ENCODE data around the gene KCNC1. TPM values are rescaled to one million over a fixed set of nuclear protein-coding genes. Genes with fewer than 3 reads are reported as not detected.

The KCNC1 gene
- polyA plus RNA-seq, 5 donors = 0.67 to 1.2 (median 0.72) TPM

DNA sequence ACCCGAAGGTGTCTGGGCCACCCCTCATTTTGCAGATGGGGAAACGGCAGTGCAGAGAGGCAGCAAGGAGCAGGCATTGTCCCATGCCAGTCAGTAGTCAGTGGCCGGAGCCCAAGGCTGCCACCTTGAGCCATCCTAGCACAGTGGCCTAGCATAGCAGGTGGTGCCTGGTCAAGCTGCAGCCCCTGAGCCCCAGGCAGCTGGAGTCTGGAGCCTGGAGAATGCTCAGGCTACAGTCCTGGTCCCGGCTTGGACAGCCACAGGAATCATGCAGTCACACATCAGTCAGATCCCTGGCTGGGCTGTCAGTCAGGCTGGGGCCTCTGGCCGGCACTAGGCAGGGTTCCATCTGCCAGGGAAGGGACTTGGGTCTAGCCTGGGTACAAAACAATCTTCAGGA lies 18.6 kb downstream of the KCNC1 start:
- DNase-seq = no peak

DNA sequence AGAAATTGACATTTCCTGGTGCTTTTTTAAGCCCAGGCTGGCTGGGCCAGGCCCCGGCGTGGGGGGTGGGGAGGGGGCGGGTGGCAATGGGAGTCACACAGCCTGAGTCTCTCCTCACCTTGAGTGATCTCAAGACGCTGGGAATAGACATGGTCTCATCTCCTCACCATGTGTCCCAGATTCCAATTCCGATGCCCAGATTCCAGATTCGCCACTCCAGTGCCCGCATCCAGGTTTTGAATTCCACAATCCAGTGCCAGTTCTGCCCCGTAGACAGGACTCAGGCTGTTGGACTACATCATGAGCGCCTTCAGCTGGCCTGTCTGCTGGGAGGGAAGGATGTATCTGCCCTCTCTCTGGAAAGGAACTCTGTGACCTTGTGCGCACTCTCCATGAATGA lies 19.1 kb downstream of the KCNC1 start:
- no peak for DNase-seq

DNA sequence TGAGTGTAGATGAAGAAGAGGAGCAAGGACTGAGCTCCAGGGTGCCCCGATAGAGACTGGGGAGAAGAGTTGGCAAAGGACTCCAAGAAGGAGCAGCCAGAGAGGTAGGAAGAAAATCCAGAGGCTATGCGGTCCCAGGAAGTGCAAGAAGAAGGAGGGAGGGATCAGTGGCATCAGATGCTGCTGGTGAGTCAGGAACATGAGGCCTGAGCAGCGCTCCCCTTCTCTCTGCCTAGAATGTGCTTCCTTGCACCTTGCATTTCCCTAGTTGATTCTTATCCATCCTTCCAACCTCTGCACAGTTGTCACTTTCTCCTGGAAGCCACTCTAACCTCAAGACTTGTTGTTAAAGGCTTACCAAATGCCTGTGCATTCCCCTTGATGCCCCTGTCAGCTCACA lies 21.3 kb downstream of the KCNC1 start:
- no peak for DNase-seq

DNA sequence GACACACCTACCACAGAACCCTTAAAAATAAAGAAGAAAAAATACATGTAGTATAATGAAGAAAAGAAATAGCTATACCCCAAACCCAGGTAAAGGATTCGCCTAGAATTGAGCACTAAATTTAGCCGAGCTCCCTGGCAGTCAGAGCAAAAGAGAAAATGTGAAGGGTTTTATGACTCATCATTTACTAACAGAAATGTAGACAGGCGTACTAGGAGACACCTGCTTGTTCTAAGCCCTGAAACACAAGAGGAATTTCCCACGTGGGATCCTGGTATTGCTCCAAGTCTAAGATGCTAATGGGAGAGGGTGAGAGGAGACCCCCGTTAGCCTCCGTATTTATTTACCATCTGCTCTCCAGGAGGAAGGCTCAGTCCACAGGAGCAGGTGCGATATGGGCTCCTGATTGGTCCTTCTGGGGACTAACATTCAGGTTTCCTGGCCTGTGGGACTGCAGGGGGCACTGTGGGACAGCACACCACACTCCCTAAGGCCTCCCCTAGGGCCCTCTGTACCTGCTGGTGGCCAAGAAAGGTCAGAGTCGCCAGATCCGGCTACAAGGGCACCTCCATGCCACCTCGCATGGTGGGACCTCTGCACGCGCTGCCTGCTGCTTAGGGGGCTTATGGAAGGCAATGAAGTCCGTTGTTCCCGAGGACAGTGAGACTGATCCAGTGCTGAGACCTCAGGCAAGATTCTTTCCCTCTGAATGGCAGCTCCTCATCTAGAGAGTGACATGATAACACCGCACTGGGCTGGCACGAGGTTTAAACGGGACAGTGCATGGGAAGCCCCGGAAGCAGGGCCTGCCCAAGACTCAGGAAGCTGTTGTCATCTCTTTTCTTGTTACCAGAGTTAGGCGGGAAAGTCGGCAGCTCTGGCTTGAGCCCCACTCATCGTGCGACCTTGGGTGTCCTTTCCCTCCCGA lies 25.8 kb downstream of the KCNC1 start:
- peak; percentile 9 to 12 for DNase-seq

DNA sequence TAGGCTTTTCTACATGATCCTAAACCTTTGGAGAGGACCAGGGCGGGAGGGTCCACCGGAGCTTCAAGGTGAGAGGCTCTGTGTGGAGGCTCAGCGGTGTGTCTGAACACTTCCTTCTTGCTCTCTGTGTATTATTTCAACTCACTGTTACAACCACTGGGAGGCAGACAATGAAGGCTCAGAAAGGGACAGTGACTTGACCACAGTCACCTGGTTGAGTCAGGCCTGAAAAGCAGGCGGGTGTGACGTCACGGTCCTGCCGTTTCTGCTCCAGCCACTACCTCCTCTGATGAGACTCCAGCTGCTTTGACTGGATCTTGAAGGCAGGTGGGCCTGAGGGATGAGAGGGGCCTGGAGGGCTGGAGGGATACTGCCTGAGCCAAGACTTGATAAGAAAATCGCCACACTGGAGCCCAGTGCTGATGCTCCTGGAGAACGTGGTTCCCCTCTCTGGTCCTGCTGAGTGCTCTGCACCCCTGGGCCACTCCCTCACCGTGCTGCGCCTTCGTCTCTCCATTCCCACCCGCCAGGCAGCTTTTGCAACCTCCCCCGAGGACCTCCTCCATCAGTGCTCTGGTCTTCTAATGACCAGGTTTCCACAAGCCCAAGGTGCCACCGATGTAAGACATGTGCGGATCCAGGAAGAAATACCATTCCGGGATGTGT lies 27.9 kb downstream of the KCNC1 start:
- no peak for DNase-seq

- no peak for DNase-seq
Observed at GRCh38 chr11:17763244-17763643, 28.7 kb downstream of the KCNC1 start.

- no peak for DNase-seq
Observed at GRCh38 chr11:17763703-17764102, 29.1 kb downstream of the KCNC1 start.

DNA sequence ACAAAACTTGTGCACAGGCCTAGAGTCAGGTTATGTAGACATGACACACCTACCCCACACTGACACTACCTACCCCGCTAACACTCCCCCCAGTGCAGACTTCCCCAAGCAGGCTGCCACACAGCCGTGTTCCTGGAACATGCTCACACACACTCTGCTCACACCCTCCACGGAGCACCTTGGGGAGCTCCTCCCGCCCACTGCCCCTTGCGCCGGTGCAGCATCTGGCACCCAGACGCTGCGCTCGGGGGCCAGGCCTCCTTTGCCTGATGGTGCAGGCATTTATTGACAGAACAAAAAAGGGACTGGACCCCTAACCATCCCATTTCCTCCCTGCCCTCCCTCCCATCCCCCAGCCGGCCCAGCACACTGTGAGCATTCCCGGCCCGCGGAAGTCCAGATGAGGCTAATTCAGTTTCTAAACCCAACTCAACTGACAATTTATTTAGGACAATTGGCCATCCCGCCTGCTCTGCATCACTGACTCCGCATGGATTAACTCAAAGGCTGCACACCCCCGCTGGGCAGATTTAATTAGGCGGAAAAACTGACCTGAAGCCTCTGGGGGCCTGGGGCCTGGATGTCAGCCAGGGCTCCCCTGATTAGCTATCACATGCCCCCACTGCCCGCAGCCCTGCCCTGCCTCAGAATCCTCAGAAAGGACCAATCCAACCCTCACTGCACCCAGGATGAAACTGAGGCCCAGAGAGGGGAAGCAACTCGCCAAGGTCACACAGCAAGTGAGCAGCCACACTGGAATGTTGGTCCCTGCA lies 30.1 kb downstream of the KCNC1 start:
- no peak for DNase-seq

DNA sequence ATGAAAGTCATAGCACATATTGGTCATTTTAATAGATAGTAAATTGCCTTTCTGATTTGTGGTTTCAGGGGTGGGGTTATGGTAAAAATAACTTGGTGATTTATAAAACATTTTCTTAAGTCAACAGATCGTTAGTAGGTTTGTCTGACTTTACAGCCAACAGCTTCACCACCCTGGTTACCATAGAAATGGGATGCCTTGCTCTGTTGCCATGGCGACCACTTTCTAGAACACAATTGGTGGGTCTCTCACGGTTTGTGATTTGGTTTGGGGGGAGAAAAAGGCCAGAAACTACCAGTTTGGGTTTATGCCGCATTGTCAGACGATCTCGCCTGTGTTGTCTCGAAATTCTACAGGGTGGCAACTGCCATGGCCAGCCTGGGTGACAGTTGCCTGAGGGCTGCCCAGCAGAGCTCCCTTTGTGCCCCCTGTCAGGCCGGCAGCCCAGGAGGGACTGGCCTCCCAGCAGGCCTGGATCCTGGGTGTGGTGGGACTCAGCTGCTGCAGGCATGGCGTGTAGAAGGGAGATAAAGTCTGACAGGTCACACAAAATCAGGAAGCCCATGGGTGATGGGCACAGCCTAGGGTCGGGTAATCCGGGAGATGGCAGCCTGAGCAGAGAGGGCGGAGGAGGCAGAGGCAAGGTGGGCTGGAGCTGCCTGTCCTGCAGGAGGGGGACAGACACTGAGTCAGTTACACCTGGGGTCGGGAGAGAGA lies 30.9 kb downstream of the KCNC1 start:
- no peak for DNase-seq

DNA sequence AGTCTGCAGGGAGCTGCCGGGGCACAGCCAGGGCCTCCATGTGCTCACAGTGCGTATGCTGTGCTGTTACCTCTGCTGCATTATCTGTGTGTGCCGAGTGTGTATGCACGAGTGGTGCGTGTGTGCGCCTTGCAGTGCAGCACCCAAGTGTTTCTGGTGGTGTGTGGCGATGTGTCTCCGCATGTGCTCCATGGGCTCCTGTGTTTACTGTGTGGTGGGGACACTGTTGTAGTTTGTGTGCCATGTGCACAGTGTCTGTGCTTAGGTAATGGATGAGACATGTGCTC lies 31.4 kb downstream of the KCNC1 start:
- DNase-seq = no peak

DNA sequence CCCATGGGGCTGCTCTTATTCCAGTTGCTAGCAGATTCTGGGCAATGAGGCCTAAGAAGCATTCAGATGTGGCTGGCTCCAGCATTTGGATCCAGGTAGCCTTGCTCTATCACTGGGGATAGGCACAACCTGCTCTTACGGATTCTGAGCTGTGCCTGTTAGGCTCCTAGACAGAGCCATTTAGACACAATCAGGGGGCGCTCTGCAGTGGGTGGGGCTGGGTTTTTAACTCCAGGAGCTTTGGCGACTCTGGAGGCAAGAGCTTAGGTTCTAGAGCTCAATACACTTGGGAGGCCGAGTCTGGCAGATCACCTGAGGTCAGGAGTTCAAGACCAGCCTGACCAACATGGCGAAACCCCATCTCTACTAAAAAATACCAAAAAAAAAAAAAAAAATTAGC lies 32.0 kb downstream of the KCNC1 start:
- no peak for DNase-seq

DNA sequence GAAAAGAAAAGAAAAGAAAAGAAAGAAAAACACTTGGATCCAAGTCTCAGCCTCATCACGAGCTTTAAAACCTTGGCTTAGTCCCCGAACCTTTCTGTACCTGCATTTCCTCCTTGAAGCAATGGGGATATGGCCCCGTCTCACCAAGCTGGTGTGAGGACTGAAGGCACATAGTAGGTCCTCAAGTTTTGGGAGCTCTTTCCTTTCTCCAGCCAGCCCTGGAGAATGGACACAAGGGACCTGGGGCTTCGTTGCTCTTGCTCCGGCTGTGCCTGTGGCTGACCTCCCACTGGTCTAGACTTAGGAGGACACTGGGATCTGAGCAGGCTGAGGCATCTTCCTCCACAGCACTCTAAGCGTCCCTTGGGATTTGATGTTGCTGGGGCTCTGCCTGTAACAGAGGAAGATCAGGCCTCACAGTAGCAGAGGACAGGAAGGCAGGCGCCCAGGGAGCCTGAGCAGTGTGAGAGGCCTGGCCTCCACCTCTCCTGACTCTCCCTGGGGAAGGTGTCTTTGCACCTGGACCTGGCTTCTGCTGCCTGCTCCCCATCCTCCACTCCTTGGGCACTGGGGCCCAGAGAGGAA lies 32.8 kb downstream of the KCNC1 start:
- no peak for DNase-seq

DNA sequence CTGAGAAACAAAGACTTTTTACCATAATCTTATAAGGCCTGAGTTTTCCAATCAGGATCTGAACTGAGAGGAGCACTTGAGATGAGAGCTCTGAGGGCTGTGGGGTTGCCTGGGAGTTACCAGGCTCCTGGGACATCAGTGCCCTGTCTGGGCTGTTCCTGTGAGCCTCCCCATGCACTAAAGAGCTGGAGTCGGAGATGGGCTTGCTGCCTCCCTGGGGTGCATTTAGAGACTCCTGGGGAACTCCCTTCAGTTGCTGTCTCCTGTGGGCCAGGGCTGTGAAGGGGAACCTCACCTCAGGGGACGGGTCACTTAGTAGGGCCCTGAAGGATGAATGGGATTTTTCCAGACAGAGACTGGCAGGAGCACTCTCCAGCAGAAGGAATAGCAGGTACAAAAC lies 33.3 kb downstream of the KCNC1 start:
- DNase-seq = no peak

DNA sequence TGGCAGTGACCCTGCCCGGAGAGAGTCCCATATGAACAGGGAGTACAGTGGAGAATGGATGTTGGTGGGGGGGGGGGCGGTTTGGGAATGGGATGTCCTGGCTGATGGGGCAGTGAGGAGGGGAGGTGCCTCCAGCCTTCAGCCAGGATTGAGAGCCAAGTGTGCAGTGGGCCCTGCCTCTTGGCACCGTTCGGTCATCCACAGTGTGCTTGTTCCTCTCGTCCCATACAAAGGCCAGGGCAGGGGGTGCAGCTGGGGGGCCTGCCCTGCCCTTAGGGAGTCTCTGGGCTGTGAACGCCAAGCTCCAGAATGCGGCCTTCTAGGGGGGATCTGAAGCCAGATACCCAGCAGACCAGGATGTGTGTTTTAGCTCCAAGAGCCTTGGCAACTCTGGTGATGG lies 34.0 kb downstream of the KCNC1 start:
- DNase-seq = no peak

GRCh38 chr11:17769218-17769617 lies 34.6 kb downstream of the KCNC1 start:
- no peak for DNase-seq

DNA sequence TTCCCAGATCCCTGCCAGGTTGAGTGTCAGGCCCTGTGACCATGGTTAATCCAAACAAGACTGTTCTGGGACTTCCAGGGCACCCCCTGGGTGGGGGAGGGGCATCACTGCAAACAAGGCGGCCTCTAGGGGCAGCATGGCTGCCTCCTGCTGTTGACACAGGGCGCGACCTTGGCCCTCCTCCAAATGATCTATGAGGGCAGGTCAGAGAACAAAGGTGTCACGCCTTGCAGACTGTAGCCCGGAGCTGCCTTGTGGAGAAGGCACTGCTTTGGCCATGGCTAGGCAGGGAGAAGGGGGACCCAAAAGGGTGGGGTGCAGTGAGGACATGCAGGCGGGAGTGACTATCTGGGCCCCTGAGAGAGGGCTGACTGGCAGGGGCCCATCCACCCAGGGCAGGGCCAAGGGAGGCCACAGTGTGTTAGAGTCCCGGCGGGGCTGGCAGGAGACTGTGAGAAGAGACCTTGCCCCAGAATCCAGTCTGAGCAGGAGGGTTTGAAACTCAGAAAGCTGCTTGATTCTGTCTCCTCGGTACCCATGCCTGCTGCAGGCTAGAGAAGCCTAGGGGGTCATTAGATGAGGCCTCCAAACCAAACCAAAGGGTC lies 35.6 kb downstream of the KCNC1 start:
- DNase-seq = no peak

DNA sequence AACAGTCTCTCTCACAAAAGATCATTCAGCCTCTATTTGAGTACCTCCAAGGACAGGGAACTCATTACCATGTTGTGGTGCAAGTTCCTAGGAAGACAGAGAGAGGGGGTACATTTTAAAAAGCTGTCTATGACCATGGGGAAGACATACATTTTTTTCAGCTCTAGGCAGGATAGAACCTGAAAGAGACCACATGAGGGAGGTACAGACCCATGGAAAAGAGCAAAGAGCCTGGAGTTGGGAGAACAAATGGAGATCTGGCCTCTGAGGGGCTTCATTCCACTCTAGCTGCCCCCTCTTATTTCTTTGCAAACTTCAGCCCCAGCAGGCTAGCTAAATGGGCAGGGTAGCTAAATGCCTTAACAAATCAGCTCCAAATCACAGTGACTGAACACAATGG lies 36.3 kb downstream of the KCNC1 start:
- DNase-seq = no peak

DNA sequence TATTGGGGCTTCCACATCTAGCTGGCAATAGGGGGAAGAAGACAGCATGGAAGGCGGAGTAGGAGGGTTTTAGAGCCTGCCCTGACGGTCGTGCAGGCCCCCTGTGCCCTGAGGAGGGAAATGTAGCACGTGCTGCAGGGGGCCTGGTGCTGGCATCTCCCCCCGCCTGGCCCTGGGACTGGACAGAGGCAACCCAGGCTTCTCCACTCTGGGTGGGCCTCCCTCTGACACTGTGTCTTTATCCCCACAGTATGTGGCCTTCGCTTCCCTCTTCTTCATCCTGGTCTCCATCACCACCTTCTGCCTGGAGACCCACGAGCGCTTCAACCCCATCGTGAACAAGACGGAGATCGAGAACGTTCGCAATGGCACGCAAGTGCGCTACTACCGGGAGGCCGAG lies 36.8 kb downstream of the KCNC1 start:
- no peak for DNase-seq

- no peak for DNase-seq
Observed at GRCh38 chr11:17771841-17772401, 37.3 kb downstream of the KCNC1 start.

DNA sequence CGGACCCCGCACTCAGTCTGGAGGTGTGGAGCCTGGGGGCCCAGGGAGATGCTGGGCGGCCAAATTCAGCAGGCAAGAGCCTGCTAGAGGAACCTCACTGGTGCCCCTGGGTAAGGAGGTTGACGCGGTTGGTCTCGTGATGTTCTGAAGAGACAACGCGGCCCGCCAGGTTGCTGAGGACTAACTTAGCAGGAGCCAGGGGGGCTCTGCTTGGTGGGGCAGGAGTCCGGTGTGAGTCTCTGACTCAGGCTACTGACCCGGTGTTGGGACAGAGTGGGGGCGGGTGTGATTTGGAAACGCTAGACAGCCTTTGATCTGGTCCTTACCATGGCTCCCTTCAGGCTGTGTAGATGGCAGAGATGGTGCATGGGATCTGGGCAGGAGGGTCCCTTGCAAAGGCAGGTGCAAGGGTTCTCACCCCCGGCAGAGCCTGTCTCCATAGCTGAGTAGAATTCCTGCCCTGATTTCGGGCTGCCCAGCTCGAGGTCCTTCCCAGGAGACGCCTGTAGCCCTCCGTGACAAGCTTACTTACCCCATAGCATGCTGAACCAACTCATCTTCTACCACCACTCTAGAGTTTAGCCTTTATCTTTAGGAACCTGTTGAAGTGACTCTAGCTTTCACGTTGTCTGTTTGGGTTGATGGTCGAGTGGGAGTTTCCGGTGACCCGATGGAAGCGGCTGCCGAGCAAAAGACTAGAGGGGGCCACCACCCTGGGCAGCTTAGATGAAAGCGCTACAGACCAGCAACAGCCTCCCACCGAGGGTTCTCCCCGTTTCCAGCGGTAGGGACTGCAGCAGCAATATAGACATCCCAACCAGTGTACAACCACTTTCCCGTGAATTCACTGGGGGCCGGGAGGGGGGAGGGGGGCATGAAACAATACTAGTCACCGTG lies 38.4 kb downstream of the KCNC1 start:
- DNase-seq = no peak
